NCI-H345 treated with DMSO at 0.1 percent for 48 hours (cell line): Measurements from ENCODE around the gene BPIFB3.

ENCODE experiments used
- DNase-seq: peaks from one replicate; lab custom pipeline; 2025; ENCODE audit not compliant: unreplicated experiment; lab: John Stamatoyannopoulos, UW

Gene BPIFB3

DNA sequence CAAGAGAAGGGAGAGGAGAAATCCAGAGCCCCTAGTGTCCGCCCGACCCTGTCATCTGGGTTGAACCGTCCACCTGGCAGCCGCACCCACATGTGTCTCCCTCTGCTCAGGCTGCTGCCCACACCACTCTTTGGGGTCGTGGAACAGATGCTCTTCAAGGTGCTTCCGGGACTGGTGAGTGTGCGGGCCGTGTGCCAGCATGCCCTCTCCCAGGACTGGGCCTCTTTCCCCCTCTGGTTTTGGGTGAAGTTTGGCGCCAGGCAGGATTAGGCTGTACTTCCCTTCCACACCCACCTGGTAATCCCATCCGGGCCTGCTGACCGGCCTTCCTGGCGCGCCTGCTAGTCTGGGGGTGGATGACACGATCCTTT is 7.9 kb downstream of the BPIFB3 start:
- no peak for DNase-seq

DNA sequence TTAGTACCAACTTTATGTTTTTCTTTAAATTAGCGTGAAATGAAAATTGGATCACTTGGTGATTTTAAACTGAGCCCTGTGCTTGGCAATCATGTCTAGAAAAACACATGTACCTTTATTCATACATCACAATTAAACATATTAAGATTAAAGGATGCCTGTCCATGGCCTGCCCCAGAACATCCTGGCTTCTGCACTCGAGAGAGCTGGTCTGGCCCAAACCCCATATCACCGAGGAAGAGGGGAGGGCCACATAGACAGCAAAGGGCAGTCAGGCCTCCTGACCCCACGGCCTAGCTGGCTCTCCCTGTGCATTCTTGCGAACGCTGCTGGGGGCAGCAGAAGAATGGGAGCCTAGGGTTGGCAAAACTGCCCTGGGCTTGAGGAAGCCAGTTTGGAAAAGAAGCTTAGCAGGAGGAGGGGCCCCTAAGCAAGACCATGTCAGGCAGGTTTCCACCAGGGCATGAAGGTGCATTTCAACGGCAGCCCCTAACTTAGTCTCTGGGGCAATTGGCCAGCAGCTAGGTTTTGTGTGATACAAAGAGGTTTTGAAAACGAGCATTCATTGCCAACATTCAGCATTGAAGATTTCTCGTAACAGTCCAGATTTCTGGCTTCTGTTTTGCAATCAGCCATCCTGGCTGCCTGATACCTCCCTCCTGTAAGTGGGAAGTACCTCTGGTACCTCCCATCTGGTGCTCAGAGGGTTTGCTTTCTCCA is 8.6 kb downstream of the BPIFB3 start:
- DNase-seq = no peak

DNA sequence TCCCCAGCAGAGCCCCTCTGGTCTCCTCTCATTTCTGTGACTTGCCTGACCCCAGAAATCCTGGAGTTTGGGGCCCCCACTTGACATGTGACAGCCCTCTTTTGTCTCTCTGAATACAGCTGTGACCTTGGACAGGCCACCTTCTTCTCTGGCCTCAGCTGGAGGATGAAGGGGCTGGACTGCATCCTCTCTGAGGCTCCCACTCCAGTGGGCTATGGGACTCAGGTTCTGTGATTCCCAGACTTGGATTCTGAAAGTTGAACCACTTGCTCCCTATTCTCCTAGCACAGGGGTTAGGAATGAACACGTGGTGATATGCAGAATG is 9.1 kb downstream of the BPIFB3 start:
- DNase-seq = no peak

DNA sequence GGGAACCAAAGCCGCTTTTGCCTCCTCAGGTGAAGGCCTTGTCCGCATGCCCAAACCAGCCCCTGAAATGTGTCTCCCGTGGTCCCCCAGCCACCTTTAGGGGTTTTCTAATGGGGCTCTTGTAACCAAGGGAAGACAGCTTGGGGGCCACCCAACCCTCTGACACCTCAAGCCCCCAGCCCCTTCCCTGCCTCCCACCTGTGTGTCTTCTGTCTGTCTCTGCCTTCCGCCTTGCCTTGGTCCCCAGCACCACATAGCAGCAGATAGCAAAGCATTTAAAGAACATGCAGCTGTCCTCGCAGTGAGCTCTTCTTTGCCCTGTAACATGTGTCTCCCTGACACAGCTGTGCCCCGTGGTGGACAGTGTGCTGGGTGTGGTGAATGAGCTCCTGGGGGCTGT is 9.6 kb downstream of the BPIFB3 start:
- DNase-seq = no peak

DNA sequence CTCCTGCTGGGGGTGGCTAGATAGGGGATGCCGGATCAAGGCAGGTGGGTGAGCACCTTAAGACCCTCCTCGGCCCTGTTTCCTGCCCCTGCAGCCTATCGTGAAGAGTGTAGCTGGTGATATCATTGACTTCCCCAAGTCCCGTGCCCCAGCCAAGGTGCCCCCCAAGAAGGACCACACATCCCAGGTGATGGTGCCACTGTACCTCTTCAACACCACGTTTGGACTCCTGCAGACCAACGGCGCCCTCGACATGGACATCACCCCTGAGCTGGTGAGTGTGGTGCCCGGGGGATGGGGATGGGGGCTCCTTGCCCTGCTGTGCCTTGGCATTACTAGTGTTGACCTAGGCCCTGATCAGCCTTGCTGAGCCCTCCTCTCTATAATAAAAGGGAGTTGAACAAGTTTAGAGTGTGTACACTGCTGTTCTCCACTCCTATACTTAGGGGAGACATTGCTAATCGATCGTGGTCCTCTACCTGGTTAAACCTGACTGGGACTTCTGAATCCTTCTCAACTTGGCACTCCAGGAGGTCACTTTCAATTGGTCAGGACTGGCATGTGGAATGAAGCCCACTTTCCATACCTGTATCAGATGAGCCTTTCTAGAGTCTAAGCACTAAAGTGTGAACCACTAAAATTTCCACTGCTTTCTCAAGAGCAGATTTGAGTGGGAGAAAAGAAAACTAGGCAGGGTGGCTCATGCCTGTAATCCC is 11.0 kb downstream of the BPIFB3 start:
- no peak for DNase-seq

DNA sequence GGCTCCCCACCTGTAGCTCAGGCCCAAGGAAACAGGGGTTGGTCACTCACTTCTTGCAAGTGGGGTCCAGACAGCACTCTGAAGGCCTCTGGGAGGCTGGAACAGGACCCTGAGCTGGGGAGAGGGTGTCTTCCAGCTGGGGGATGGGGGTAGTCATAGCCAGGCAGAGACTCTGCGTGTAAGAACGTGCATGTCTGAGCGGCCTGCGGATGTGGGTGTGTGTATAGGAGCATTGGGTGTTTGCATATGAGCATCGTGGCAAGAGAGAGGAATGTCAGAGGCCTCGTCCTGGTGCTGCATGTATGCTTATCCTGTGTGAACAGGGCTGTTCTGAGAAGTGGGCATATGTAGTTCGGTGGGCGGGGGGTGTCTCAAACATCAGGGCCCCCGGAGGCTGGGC is 12.1 kb downstream of the BPIFB3 start:
- DNase-seq = no peak

DNA sequence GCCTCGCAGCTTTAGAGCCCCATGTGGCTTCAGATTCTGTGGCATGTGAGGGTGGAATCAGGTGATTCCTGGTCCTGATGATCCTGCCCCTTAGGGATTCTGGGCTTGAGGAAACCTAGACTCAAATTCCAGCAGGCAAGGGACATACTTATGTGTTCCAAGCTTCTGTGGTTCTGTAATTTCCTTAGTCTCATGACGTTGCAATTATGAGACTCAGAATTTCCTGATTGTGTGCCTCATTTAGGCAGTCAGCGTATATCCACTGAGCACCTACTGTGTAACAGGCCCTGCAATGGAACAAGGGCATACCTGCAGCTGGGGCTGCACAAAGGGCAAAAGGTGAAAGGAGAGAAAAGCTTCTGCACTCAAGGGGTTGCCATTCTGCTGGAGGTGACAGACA is 14.1 kb downstream of the BPIFB3 start:
- DNase-seq = no peak

DNA sequence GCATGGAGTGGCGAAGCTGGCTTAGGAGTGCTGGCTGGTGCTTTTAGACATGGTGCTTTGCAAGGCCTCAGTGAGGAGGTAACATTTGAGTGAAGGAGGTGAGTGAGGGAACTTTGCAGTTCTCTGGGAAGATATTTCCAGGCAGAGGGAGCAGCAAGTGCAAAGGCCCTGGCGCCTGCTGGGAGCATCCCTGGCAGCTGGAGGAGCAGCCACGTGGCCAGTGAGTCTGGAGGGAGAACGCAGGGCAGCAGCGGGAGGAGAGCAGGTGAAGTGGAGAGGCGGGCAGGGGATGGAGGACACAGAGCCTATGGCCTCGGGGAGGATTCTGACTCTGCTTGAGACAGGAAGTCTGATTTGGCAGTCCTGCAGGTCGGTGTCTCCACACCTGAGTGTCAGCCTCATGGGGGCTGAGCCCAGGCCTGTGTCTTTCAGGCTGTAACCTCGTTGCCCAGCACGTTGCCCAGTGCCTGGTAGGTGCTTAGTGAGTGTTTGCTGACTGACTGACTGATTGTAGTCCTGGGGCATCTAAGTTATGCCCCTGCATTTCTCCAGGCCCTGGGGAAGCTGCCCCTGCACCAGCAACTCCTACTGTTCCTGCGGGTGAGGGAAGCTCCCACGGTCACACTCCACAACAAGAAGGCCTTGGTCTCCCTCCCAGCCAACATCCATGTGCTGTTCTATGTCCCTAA is 14.7 kb downstream of the BPIFB3 start:
- DNase-seq = no peak

DNA sequence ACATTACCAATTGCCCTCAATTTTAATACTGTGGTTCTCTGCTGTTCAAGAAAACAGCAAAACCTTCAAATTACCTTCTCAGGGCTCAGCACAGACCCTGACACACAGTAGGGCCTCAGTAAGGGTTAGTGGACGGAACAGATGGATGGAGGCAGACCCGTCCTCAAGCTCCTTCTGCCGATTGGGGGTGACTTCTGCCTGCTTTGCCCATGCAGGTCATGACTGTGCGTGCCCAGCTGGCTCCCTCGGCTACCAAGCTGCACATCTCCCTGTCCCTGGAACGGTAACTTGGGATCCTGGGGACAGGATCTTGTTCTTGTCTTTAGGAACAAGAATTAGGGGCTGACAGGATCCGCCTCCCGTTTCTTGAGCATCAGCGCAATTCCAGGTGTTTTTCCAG is 16.0 kb downstream of the BPIFB3 start:
- DNase-seq = no peak

DNA sequence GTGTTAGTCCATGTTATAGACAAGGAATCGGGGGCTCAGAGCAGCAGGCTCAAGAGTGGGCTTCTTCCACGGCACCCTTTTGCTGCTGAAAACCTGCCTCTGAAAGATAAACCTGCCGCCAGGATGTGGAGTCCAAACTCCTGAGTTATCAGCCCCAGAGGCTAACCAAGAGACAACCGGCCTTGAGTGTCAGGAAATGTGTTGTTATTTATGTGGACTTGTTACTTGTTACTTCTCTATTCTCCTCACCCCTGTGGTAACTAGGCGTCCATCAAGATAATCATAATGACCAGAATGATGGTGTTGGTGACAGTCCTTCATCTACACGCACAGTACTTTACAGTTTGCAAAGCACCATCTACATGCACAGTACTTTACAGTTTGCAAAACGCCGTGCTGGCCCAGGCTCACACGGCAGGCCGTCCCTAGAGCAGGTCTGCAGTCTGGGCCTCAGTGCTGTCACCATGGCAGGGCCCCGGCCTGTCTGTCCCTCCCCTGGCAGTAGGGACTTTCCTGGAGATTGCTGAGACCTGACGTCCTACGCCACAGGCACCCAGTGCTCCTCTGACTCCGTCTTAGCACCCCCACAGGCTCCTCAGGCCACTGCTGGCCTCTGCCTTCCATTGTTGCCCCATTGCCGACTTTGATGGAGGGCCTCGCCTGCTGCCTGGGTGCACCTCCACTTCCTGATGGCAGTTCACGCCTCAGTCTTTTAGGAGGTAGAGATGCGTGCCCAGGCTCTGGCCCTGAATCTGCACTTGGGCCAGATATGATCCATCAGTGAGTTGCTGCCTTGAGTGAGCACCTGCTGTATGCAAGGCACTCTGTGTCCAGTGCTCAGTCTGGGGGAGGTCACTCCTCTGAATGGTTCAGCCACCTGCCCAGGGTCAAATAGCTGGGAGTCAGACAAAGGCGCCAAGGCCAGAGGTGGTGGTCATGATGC is 16.7 kb downstream of the BPIFB3 start:
- DNase-seq = no peak

DNA sequence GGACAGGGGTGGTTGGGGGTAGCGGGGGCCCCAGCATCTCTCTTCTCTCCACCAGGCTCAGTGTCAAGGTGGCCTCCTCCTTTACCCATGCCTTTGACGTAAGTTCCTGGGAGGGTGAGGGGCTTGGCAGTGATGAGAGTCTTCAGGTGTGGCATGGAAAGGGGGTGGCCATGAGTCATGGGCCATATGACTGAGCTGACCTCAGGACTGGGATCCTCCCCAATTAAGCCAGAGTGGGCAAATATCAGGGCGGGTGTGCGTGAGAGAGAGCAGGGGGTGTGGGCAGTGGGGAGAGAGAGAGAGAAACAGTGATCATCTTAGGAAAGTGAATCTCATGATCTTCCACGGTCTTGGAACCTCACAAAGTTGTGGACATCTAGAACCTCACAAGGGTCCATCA is 17.5 kb downstream of the BPIFB3 start:
- no peak for DNase-seq

DNA sequence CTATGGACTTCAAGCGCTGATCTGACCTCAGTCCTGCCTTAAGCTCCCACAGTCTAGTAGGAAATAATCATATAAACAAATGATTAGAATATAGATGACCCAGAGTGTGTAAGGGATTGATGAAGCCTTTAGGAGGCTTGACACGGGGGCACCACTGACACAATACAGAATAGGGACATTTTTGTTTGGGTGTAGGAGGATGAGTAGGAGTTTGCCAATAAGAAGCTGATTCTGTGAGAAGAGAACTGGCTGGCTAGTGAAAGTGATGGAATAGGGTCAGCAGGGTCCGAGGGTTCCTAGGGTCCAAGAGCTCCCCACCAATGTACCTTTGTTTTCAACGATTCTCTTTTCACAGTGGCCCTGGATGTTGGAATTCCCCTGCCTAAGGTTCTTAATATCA is 18.7 kb downstream of the BPIFB3 start:
- no peak for DNase-seq

DNA sequence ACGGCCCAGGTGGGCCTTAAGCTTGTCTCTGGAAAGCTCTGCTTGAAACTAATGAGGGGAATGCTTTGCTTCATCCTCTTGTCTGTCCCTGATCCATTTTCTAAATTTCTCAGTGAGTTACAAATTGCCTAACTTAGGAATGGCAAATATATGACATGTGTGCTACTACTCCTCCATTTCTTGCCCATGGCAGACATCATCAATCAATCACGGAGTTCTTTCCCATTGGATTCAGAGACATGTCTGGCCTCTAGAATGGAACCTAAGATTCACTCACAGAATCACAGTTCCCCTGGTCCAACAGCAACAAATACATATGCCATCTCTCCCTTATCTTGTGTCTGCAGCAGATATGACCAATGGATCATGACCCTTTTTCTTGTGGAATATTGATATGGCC is 19.1 kb downstream of the BPIFB3 start:
- DNase-seq = no peak

DNA sequence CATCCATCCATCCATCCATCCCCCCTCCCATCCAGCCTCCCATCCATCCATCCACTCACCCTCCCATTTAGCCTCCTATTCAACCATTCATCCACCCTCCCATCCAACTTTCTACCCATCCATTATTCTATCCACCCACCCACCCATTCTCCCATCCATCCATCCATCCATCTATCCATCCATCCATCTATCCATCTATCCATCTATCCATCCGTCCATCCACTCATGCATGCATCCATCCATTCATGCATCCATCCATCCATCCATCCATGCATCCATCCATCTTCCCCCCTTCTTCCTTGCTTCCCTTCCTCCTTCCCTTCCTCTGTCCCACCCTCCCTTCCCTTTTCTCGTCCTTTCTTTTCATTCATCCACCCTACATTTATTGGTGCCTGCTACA is 21.0 kb downstream of the BPIFB3 start:
- DNase-seq = no peak

DNA sequence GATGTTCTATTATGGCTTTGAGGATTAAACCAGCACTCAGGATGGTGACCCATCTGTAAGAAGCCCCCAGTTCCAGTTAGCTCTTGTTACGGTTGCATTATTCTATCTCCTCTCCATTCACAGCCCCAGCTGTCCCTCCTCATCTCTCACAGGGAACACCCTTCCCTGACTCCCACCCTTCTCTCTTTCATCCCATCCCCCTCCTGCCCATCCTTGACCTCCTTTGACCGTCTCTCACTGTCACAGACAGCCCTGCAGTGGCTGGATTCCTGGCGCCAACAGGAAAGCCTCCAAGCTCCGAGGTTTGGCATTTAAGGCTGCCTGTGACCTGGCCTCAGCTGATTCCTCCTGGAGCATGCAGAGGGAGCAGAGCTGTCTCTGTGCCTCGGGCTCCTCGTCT is 21.6 kb downstream of the BPIFB3 start:
- no peak for DNase-seq

DNA sequence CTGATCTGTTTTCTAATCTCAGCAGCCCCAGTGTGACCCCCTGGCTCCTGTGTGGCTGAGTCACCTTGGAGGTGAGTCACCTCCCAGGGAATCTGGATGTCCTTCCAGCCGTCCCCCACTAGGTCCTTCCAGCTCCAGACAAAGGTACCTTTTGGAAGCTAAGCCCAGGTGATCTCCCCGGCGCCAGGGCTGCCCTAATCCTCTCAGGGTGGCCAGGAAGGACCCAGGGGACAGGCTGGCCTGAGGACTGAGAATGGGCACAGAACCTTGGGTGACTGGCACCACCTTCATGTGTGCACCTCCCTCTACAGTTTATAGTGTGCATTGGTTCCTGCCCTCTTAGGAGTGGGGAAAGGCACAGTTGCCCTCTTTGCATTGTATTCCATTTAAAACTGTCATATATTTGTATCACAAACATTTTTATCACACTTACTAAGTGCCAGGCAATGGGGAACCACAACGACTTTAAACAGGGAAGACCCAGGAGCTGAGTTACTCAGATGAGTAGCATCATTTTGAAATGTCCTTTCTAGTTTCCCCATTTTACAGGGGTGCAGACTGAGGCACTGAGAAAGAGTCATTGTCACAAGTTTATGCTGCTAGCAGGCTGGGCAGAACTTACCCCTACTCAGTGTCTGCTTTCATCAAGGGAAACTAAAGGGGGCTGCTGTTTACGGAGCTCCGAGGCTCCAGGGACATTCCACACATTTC is 23.1 kb downstream of the BPIFB3 start:
- no peak for DNase-seq

DNA sequence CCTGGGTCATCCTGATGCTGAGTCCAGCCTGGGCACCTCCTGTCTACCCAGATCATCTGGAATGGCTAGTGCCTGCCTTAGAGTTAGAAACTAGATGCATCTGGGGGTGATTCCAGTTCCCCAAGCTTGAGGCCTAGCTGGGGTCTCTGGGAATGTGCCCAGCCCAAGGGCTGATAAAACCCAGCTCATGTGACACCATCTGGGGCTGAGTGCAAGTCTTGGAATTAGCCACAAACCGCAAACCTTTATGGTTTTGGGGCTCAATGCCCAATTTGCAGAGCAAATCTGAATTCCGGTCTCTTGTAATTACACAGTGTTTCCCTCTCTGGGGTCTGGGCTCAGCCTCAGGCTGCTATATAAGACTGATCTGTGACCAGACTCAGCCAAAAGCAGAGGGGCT is 25.6 kb downstream of the BPIFB3 start, which contains the start of gene BPIFB4:
BPIFB4 (plus strand) TSS at position 385 of the 400 bp plus-strand sequence. CDS start 1,884 bp downstream, outside the sequence.
- DNase-seq = no peak

DNA sequence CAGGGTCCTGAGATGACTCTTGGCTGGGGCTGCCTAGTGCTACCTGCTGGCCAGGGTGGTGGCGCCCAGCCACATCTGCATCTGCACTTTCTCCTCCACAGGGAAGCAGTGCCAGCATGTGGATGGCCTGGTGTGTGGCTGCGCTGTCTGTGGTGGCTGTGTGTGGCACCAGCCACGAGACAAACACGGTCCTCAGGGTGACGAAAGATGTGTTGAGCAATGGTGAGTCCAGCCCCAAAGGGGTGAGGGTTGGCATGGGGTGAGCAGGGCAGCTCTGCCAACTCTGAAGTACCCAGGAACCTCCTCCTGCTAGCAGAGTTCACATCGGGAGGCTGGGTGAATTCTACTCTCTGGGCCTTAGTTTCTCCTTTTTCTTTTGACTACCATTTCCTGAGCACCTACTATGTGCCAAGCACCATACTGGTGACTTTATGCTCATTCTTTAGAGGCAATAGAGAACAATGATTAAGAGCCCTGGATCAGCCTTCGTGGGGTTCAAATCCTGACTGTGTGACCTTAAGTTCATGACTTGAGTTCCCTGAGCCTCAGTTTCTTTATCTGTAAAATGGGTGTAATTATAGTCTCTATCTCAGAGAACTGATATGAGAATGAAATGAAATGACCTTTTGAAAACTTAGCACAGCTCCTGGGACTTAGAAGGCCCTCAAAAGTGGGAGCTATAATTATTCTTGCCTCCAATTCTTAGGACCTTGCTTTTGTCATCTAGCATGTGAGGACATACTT is 27.9 kb downstream of the BPIFB3 start:
- no peak for DNase-seq

DNA sequence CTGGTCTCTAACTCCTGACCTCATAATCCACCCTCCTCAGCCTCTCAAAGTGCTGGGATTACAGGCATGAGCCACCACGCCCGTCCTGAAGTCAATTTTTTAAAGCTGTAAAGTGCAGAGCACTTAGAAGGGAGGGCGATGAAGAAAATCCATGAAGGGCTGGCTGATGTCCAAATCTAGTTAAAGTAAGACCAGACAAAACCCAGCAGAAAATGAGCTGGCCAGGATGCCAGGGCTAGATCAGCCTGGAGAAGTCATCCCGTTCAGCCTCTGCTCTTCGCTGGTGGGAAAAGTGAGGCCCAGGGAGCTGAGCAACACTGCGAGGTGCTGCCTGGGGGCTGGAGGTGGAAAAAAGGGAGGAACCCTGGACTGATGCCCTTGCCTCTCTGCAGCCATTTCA is 28.8 kb downstream of the BPIFB3 start:
- no peak for DNase-seq
